MM.1S (cell line): ENCODE data around the gene TRIM14.
"Not testable (repeated sequence)": the region's sequence is repeated elsewhere in the genome, so short reads cannot be mapped to it uniquely, and the experiment has no call there.

ENCODE experiments used
- DNase-seq: peaks from one replicate; pipeline ENCODE4 v3.0.0-alpha.2; 2015
- H2AFZ ChIP-seq: fragments of 300-600 bp; sonication (generic); 2 replicates; pipeline ENCODE4 v1.6.0; 2016; ENCODE audit warnings: antibody characterized with exemption, low read length
- H3F3A ChIP-seq: fragments of 300-600 bp; sonication (generic); 2 replicates; pipeline ENCODE4 v1.6.1; 2016; ENCODE audit warnings: mild to moderate bottlenecking, antibody characterized with exemption, low read length, moderate library complexity, mixed read lengths; ENCODE audit not compliant: insufficient read depth
- H3K27ac ChIP-seq: fragments of 300-600 bp; sonication (generic); 2 replicates; pipeline ENCODE4 v1.5.1; 2016; ENCODE audit warnings: mild to moderate bottlenecking, low read length
- H3K27me3 ChIP-seq: fragments of 300-600 bp; sonication (generic); replicated peaks from 2 replicates; pipeline ENCODE4 v1.6.0; 2016; ENCODE audit warnings: low read length; ENCODE audit not compliant: insufficient read depth
- H3K36me3 ChIP-seq: fragments of 300-600 bp; sonication (generic); replicated peaks from 2 replicates; pipeline ENCODE4 v1.6.1; 2016; ENCODE audit warnings: mild to moderate bottlenecking, low read length, mixed read lengths; ENCODE audit not compliant: insufficient read depth
- H3K4me1 ChIP-seq: fragments of 300-600 bp; sonication (generic); 2 replicates; pipeline ENCODE4 v1.6.1; 2016; ENCODE audit warnings: low read length, mixed read lengths
- H3K4me2 ChIP-seq: fragments of 300-600 bp; sonication (generic); 2 replicates; pipeline ENCODE4 v1.6.0; 2016; ENCODE audit warnings: low read depth, low read length
- H3K4me3 ChIP-seq: fragments of 300-600 bp; sonication (generic); 2 replicates; pipeline ENCODE4 v1.5.1; 2016; ENCODE audit warnings: low read length, mixed read lengths
- H3K79me2 ChIP-seq: fragments of 300-600 bp; sonication (generic); 2 replicates; pipeline ENCODE4 v1.6.1; 2016; ENCODE audit warnings: mixed run types, low read length, mixed read lengths
- H3K9ac ChIP-seq: fragments of 300-600 bp; sonication (generic); 2 replicates; pipeline ENCODE4 v1.6.1; 2016; ENCODE audit warnings: low read length, mixed read lengths
- H3K9me2 ChIP-seq: fragments of 300-600 bp; sonication (generic); replicated peaks from 2 replicates; pipeline ENCODE4 v1.6.1; 2016; ENCODE audit warnings: mild to moderate bottlenecking, low read length, mixed read lengths; ENCODE audit not compliant: insufficient read depth
- H3K9me3 ChIP-seq: fragments of 300-600 bp; sonication (generic); replicated peaks from 2 replicates; pipeline ENCODE4 v1.6.1; 2016; ENCODE audit warnings: mild to moderate bottlenecking, low read length, mixed read lengths; ENCODE audit not compliant: insufficient read depth
- H4K20me1 ChIP-seq: fragments of 300-600 bp; sonication (generic); 2 replicates; pipeline ENCODE4 v1.6.1; 2016; ENCODE audit warnings: mild to moderate bottlenecking, low read length, moderate library complexity, mixed read lengths; ENCODE audit not compliant: insufficient read depth
- CTCF ChIP-seq: fragments of 300-600 bp; sonication (generic); IDR thresholded peaks from 2 replicates; pipeline ENCODE4 v1.5.1; 2016; ENCODE audit warnings: antibody characterized with exemption, low read length, mixed read lengths
- EZH2 ChIP-seq: fragments of 300-600 bp; sonication (generic); optimal IDR thresholded peaks from 2 replicates; pipeline ENCODE3; 2017; ENCODE audit warnings: low read depth, mild to moderate bottlenecking, antibody characterized with exemption, low read length, mixed read lengths
- EZH2phosphoT487 ChIP-seq: fragments of 300-600 bp; sonication (generic); IDR thresholded peaks from 2 replicates; pipeline ENCODE4 v1.6.1; 2018; ENCODE audit warnings: antibody characterized with exemption, low read length

TRIM14 gene

DNA sequence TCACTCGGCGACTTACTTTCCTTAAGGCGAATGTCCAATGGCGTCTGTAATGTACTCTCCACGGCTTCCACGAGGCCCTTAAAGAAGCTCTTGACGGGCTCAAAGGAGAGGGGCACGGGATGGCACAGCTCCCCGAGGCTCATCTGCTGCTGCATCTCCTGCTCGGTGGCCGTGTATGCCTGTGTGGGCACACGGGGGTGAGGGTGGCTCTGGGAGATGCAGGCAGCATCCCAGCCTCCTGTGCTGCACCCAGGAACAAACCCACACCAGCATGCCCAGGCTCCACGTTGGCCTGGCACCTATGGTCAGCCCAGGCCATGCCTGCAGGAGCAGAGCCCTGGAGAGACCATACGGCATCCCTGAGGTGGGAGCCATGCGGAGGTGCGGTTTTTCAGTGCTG is 24.2 kb downstream of the TRIM14 start:
- H3K4me1 ChIP-seq, result peaks cover 3% of the 10 kb centered on the region; the same call in 1 of the 2 replicates
- H3K9ac ChIP-seq, result no peak overlapping the region
- H3K79me2 ChIP-seq, result no peaks in the 10 kb centered on the region
- TF ChIP-seq EZH2phosphoT487 (no peak), EZH2 (no peak)
- H2AFZ ChIP-seq, result no peak overlapping the region
- H3K27me3 ChIP-seq, result no peaks in the 10 kb centered on the region
- no peaks in the 10 kb centered on the region for H3K9me2 ChIP-seq
- H3K9me3 ChIP-seq, result no peaks in the 10 kb centered on the region
- no peaks in the 10 kb centered on the region for H3F3A ChIP-seq
- H4K20me1 ChIP-seq, result no peaks in the 10 kb centered on the region
- no peak overlapping the region for H3K4me3 ChIP-seq
- no peak for DNase-seq
- no peak overlapping the region for H3K4me2 ChIP-seq
- no peaks in the 10 kb centered on the region for H3K36me3 ChIP-seq
- H3K27ac ChIP-seq, result no peak overlapping the region

DNA sequence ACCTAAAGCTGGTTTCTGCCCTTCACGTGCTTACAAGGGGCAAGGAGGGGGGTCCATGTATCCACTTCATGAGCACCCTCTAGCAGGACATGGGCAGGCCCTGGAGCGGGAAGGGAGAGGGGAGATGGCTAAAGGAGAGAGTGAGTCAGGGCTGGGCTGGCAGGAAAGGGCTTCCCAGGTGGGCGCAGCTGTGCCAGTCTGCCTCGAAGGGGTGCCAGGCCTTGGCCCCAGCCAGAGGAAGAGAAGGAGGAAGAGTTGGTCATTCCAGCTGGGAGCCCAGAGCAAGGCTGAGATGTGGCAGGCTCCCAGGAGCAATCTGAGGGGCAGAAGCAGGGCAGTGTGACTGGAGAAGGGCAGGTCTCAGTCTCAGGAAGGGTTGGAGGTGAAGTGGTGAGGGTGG is 24.7 kb downstream of the TRIM14 start:
- no peak for DNase-seq
- Histone ChIP-seq H4K20me1 (no peaks in the 10 kb centered on the region), H3K4me2 (no peak overlapping the region)

DNA sequence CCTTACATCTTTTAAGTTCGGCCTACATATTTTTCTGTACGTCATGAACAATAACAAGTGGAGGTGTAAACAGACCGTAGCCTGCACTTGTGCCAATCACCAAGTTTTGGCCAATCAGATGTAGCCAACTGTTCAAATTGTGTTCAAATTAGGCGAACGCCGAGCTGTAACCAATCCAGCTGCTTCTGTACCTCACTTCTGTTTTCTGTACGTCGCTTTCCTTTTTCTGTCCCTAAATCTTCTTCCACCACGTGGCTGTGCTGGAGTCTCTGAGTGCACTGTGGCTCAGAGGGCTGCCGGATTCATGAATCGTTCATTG is 26.4 kb downstream of the TRIM14 start:
- no peak for TF ChIP-seq EZH2phosphoT487
- TF ChIP-seq CTCF, result no peak
- no peak for TF ChIP-seq EZH2
- no peak overlapping the region for H3K4me2 ChIP-seq

More for the DNA sequence above, 24.7 kb downstream of the TRIM14 start:
- no peak overlapping the region for H3K4me3 ChIP-seq
- H3K36me3 ChIP-seq, result no peaks in the 10 kb centered on the region
- H3K4me1 ChIP-seq, result peaks cover 3% of the 10 kb centered on the region; the same call in 1 of the 2 replicates
- H3F3A ChIP-seq, result no peaks in the 10 kb centered on the region
- H2AFZ ChIP-seq, result no peak overlapping the region
- H3K27me3 ChIP-seq, result no peaks in the 10 kb centered on the region
- no peaks in the 10 kb centered on the region for H3K9me2 ChIP-seq
- H3K9me3 ChIP-seq, result no peaks in the 10 kb centered on the region
- H3K27ac ChIP-seq, result no peak overlapping the region
- no peak overlapping the region for H3K9ac ChIP-seq
- H3K79me2 ChIP-seq, result no peaks in the 10 kb centered on the region
- TF ChIP-seq CTCF, result no peak
- no peak for TF ChIP-seq EZH2phosphoT487
- no peak for TF ChIP-seq EZH2

GRCh38 chr9:98091735-98092612 is 27.0 kb downstream of the TRIM14 start:
- no peaks in the 10 kb centered on the region for H3K9me2 ChIP-seq
- no peaks in the 10 kb centered on the region for H3K79me2 ChIP-seq
- H3K36me3 ChIP-seq, result no peaks in the 10 kb centered on the region
- DNase-seq, result no peak
- TF ChIP-seq EZH2, result no peak
- H2AFZ ChIP-seq, result no peak overlapping the region
- H3K4me1 ChIP-seq, result no peaks in the 10 kb centered on the region
- H4K20me1 ChIP-seq, result no peaks in the 10 kb centered on the region
- no peaks in the 10 kb centered on the region for H3F3A ChIP-seq
- no peaks in the 10 kb centered on the region for H3K27me3 ChIP-seq
- no peak overlapping the region for H3K27ac ChIP-seq
- H3K4me3 ChIP-seq, result no peak overlapping the region
- no peak overlapping the region for H3K9ac ChIP-seq
- H3K4me2 ChIP-seq, result no peak overlapping the region
- no peaks in the 10 kb centered on the region for H3K9me3 ChIP-seq

More for the DNA sequence above, 26.4 kb downstream of the TRIM14 start:
- H2AFZ ChIP-seq, result no peak overlapping the region
- H3K4me1 ChIP-seq, result peaks cover under 1% of the 10 kb centered on the region; the same call in 1 of the 2 replicates
- H3K27me3 ChIP-seq, result no peaks in the 10 kb centered on the region
- H3K36me3 ChIP-seq, result no peaks in the 10 kb centered on the region
- no peaks in the 10 kb centered on the region for H3K79me2 ChIP-seq
- no peaks in the 10 kb centered on the region for H3K9me3 ChIP-seq
- no peak overlapping the region for H3K4me3 ChIP-seq
- H3K9ac ChIP-seq, result no peak overlapping the region
- H3K9me2 ChIP-seq, result no peaks in the 10 kb centered on the region
- DNase-seq, result no peak
- no peak overlapping the region for H3K27ac ChIP-seq
- H4K20me1 ChIP-seq, result no peaks in the 10 kb centered on the region
- no peaks in the 10 kb centered on the region for H3F3A ChIP-seq

DNA sequence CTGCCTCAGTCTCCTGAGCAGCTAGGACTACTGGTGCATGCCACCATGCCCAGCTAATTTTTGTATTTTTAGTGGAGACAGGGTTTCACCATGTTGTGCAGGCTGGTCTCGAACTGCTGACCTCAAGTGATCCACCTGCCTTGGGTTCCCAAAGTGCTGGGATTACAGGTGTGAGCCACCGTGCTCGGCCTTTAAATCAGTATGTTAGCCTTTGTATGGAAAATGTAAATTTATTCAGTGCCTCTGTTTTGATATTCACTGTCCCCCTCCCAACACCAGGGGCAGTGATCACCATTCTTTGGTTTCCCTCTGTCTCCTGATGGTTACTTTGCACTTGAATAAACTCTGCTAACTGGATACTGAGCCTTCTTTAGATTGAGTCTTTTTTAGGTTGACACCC is 28.3 kb downstream of the TRIM14 start:
- not testable (repeated sequence) for H3K9me2 ChIP-seq, DNase-seq, H3K4me1 ChIP-seq, H3K36me3 ChIP-seq, H4K20me1 ChIP-seq, H3K27me3 ChIP-seq, H3F3A ChIP-seq, H3K4me2 ChIP-seq, H3K79me2 ChIP-seq, H3K9me3 ChIP-seq, H2AFZ ChIP-seq, H3K27ac ChIP-seq, H3K4me3 ChIP-seq, H3K9ac ChIP-seq
